Measurements from ENCODE around the gene ARRDC1. TPM values are rescaled to one million over a fixed set of nuclear protein-coding genes. Genes with fewer than 3 reads are reported as not detected.
"Not testable (repeated sequence)": the region's sequence is repeated elsewhere in the genome, so short reads cannot be mapped to it uniquely, and the experiment has no call there.

ARRDC1 gene
- total RNA-seq, 1 experiment from 2014 or later = 77.5 TPM

DNA sequence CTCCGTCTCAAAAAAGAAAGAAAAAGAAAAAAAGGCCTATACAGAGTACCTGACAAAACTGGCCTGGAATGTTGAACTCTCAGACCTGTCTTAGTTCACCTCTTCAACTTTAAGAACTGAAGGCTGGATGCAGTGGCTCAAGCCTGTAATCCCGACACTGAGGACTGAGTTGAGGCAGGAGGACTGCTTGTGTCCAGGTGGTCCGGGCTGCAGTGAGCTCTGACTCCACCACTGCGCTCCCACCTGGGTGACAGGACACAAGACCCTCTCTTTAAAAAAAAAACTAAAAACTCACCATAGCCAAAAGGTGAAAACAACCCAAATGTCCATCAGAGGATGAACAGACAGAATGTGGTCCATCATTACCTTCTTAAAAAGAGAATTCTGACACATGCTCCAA, 47.4 kb upstream of the ARRDC1 start:
- no peak overlapping the region for H3K4me2 ChIP-seq (ENCODE audit: low read length)
- POLR2A ChIA-PET (ENCODE audit: unreplicated experiment) = no interaction called here
- intact Hi-C loops (cut with micrococcal nuclease) = loop anchor here (10.0 kb wide), 1 partner anchor 47 kb away; the partner anchor contains the start of gene ARRDC1
- ATAC-seq (no peak), DNase-seq (no peak)
- H3F3A ChIP-seq (ENCODE audit: low read length, unreplicated experiment) = no peaks in the 10 kb centered on the region
- no peaks in the 10 kb centered on the region for H3K9me2 ChIP-seq (replicated peaks; ENCODE audit: low read length)
- H4K20me1 ChIP-seq (ENCODE audit: low read length) = no peaks in the 10 kb centered on the region
- 0 out of 2 replicates have a peak, but pooled peaks cover 4% of the 10 kb centered on the region for H3K79me2 ChIP-seq (ENCODE audit: low read length)
- peaks cover 5% of the 10 kb centered on the region; the same call in 1 of the 2 replicates for H3K36me3 ChIP-seq (ENCODE audit: low read depth, low read length)
- H3K4me1 ChIP-seq (ENCODE audit: insufficient read depth, low read length) = no peaks in the 10 kb centered on the region
- CTCF ChIA-PET = no interaction called here
- no peak overlapping the region for H3K27ac ChIP-seq (ENCODE audit: low read length)
- H3K9ac ChIP-seq (ENCODE audit: low read length) = no peak overlapping the region
- no TSS peak for BruUV-seq (replicated peaks)
- H3K27me3 ChIP-seq (ENCODE audit: low read length) = no peaks in the 10 kb centered on the region
- no peak overlapping the region for H2AFZ ChIP-seq (ENCODE audit: low read length)
- no peak overlapping the region for H3K4me3 ChIP-seq (ENCODE audit: low read length)
- H3K9me3 ChIP-seq (ENCODE audit: low read length) = no peaks in the 10 kb centered on the region
- TF ChIP-seq, protein P1, sequence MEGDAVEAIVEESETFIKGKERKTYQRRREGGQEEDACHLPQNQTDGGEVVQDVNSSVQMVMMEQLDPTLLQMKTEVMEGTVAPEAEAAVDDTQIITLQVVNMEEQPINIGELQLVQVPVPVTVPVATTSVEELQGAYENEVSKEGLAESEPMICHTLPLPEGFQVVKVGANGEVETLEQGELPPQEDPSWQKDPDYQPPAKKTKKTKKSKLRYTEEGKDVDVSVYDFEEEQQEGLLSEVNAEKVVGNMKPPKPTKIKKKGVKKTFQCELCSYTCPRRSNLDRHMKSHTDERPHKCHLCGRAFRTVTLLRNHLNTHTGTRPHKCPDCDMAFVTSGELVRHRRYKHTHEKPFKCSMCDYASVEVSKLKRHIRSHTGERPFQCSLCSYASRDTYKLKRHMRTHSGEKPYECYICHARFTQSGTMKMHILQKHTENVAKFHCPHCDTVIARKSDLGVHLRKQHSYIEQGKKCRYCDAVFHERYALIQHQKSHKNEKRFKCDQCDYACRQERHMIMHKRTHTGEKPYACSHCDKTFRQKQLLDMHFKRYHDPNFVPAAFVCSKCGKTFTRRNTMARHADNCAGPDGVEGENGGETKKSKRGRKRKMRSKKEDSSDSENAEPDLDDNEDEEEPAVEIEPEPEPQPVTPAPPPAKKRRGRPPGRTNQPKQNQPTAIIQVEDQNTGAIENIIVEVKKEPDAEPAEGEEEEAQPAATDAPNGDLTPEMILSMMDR (conservative IDR thresholded peaks at IDR 0.05; ENCODE audit: low read depth, low read length) = no peak
- TF ChIP-seq EZH2phosphoT487 (IDR thresholded peaks at IDR 0.05; ENCODE audit: borderline replicate concordance, low read length) = no peak
- TF ChIP-seq EZH2 (IDR thresholded peaks at IDR 0.05; ENCODE audit: low read length, unreplicated experiment) = no peak

DNA sequence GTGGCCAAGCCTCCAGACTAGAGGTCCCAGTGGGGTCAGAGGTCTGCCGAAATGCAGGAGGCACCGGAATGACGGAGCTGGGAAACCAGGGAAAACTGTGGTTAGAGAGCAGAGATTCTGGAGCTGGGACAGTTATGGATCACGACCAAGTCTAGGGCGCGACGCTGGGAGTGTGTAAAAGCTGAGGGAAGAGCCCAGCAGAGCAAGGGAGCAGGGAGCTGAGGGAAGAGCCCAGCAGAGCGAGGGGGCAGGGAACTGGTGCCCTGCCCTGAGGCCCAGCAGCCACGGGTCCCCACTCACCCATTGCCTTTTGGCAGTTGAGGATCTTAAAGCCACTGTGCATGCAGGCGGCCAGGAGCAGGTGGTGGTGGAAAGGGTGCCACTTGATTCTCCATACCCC, 41.4 kb upstream of the ARRDC1 start:
- Histone ChIP-seq H3K4me3 (ENCODE audit: low read length) (no peak overlapping the region), H3K4me2 (ENCODE audit: low read length) (no peak overlapping the region), H3K9me2 (replicated peaks; ENCODE audit: low read length) (no peaks in the 10 kb centered on the region), H3K9ac (ENCODE audit: low read length) (no peak overlapping the region), H3K4me1 (ENCODE audit: insufficient read depth, low read length) (no peaks in the 10 kb centered on the region), H3K9me3 (ENCODE audit: low read length) (no peaks in the 10 kb centered on the region), H3F3A (ENCODE audit: low read length, unreplicated experiment) (no peaks in the 10 kb centered on the region), H2AFZ (ENCODE audit: low read length) (no peak overlapping the region), H3K79me2 (ENCODE audit: low read length) (no peaks in the 10 kb centered on the region), H4K20me1 (ENCODE audit: low read length) (no peaks in the 10 kb centered on the region), H3K36me3 (ENCODE audit: low read depth, low read length) (no peaks in the 10 kb centered on the region), H3K27me3 (ENCODE audit: low read length) (no peaks in the 10 kb centered on the region), H3K27ac (ENCODE audit: low read length) (no peak overlapping the region)
- DNase-seq = no peak
- intact Hi-C loops (cut with micrococcal nuclease) = no loop called here
- POLR2A ChIA-PET (ENCODE audit: unreplicated experiment) = interaction anchor here (0.6 kb wide), 1 partner anchor 14 kb away, joined by 5 read pairs; the partner anchor contains the start of gene PNPLA7
- TF ChIP-seq, protein P1 (conservative IDR thresholded peaks at IDR 0.05; ENCODE audit: low read depth, low read length) = no peak
- no peak for TF ChIP-seq EZH2phosphoT487 (IDR thresholded peaks at IDR 0.05; ENCODE audit: borderline replicate concordance, low read length)
- TF ChIP-seq EZH2 (IDR thresholded peaks at IDR 0.05; ENCODE audit: low read length, unreplicated experiment) = no peak
- BruUV-seq (replicated peaks) = no TSS peak
- ATAC-seq = no peak
- CTCF ChIA-PET = no interaction called here

DNA sequence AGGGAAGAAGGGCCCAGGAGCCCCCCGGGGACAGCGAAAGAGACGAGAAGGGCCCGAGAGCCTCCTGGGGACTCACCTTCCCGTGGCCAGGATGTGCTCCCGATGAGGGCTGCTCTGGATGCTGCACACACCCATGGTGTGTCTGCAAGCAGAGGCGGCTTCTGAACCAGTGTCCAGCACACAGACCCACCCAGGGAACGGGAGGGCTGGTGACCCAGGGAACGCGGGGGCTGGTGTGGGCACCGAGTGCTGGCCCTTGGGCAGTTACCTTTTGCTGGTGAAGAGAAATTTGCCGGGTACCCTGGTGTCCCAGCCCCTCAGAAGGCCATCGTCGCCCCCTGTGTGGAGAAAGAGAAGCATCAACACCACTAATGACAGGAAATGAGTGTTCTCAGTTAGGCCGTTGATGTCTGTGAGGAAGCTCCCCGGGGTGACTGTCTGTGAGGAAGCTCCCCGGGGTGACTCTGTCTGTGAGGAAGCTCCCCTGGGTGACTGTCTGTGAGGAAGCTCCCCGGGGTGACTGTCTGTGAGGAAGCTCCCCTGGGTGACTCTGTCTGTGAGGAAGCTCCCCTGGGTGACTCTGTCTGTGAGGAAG, 40.6 kb upstream of the ARRDC1 start:
- no peak overlapping the region for H3K9ac ChIP-seq (ENCODE audit: low read length)
- no peak overlapping the region for H3K4me2 ChIP-seq (ENCODE audit: low read length)
- no peaks in the 10 kb centered on the region for H3K36me3 ChIP-seq (ENCODE audit: low read depth, low read length)
- no peak overlapping the region for H2AFZ ChIP-seq (ENCODE audit: low read length)
- no peaks in the 10 kb centered on the region for H3K9me3 ChIP-seq (ENCODE audit: low read length)
- no peaks in the 10 kb centered on the region for H3F3A ChIP-seq (ENCODE audit: low read length, unreplicated experiment)
- no peak overlapping the region for H3K4me3 ChIP-seq (ENCODE audit: low read length)
- no peaks in the 10 kb centered on the region for H3K27me3 ChIP-seq (ENCODE audit: low read length)
- no peaks in the 10 kb centered on the region for H3K79me2 ChIP-seq (ENCODE audit: low read length)
- no peak for DNase-seq
- H4K20me1 ChIP-seq (ENCODE audit: low read length) = no peaks in the 10 kb centered on the region
- H3K9me2 ChIP-seq (replicated peaks; ENCODE audit: low read length) = no peaks in the 10 kb centered on the region
- no peaks in the 10 kb centered on the region for H3K4me1 ChIP-seq (ENCODE audit: insufficient read depth, low read length)
- TF ChIP-seq EZH2 (IDR thresholded peaks at IDR 0.05; ENCODE audit: low read length, unreplicated experiment) (no peak), EZH2phosphoT487 (IDR thresholded peaks at IDR 0.05; ENCODE audit: borderline replicate concordance, low read length) (no peak)
- TF ChIP-seq, protein P1 (conservative IDR thresholded peaks at IDR 0.05; ENCODE audit: low read depth, low read length) = no peak
- no peak overlapping the region for H3K27ac ChIP-seq (ENCODE audit: low read length)
- no peak for ATAC-seq
- no TSS peak for BruUV-seq (replicated peaks)
- CTCF ChIA-PET = no interaction called here
- POLR2A ChIA-PET (ENCODE audit: unreplicated experiment) = no interaction called here
- intact Hi-C loops (cut with micrococcal nuclease) = no loop called here

DNA sequence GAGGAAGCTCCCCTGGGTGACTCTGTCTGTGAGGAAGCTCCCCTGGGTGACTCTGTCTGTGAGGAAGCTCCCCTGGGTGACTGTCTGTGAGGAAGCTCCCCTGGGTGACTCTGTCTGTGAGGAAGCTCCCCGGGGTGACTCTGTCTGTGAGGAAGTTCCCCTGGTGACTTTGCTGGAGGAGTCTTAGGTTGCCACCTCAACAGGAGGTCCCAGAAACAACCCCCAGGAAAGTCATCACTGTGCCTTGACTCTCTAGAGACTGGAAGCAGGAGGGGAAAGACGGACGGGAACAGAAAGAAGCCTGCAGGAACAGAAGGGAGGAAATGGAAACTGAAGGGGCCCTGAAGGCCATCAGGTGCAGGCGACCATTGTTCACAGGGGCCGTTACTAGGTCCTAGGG, 37.0 kb upstream of the ARRDC1 start:
- H3F3A ChIP-seq (ENCODE audit: low read length, unreplicated experiment); intact Hi-C loops (cut with micrococcal nuclease); H3K27me3 ChIP-seq (ENCODE audit: low read length); H3K27ac ChIP-seq (ENCODE audit: low read length); H4K20me1 ChIP-seq (ENCODE audit: low read length); H3K4me2 ChIP-seq (ENCODE audit: low read length); CTCF ChIA-PET; H2AFZ ChIP-seq (ENCODE audit: low read length); BruUV-seq (replicated peaks); H3K79me2 ChIP-seq (ENCODE audit: low read length); H3K9ac ChIP-seq (ENCODE audit: low read length); H3K9me2 ChIP-seq (replicated peaks; ENCODE audit: low read length); H3K9me3 ChIP-seq (ENCODE audit: low read length); DNase-seq; H3K4me3 ChIP-seq (ENCODE audit: low read length); ATAC-seq; H3K4me1 ChIP-seq (ENCODE audit: insufficient read depth, low read length): not testable (repeated sequence)
- POLR2A ChIA-PET (ENCODE audit: unreplicated experiment) = interaction anchor here (0.7 kb wide), 1 partner anchor 11 kb away, joined by 3 read pairs; no protein-coding TSS in a partner anchor
- peaks cover 10% of the 10 kb centered on the region; the same call in 1 of the 2 replicates for H3K36me3 ChIP-seq (ENCODE audit: low read depth, low read length)
